Fibroblast of the conjunctiva (primary cell): ENCODE results near the gene CDK10.

Experiments
- DNase-seq: peaks from one replicate; pipeline ENCODE4 v3.0.0-alpha.2; 2010; ENCODE audit warnings: low read depth

CDK10 gene

DNA sequence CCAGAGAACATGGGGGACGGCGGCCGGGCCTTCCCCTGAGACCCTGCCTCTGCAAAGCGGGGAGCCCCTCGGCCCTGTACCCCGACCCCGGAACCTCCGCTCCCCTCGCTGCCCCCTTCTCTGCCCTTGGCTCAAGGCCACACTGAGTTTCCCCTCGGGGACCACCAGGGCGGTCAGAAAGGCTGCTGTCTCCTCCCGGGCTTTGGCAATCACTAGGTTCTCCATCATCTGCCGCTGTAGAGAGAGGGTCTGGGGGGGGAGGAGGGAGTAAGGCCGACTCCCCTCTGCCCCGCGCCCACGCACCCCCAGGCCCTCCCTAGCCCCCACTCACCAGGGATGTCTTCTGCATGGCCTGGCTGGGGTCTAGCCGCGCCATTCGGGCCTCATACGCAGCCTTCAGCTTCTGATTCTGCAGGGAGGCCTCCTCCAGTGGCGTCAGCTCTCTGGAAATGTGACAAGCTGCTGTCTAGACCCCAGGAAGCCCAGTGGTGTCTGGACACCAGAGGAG lies 25.8 kb downstream of the CDK10 start:
- no peak for DNase-seq

DNA sequence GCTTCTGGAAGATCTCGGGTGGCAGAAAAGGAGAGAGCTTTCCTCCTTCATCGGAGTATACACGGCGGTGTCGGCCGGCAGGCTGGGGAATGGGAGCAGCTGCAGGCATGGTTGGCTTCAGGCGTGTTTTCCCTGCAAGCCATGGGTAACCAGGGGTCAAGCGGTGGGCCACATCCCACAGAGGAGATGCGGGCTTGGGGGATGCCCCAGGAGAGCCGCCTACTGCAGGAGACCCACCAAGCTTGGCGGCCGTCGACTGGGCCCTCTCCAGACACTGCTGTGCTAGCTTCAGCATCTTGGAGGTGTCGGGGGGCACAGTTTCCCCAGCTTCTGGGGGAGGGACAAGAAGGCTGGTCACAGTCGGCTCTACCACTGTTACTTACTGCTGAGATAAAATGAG lies 30.0 kb downstream of the CDK10 start:
- no peak for DNase-seq

DNA sequence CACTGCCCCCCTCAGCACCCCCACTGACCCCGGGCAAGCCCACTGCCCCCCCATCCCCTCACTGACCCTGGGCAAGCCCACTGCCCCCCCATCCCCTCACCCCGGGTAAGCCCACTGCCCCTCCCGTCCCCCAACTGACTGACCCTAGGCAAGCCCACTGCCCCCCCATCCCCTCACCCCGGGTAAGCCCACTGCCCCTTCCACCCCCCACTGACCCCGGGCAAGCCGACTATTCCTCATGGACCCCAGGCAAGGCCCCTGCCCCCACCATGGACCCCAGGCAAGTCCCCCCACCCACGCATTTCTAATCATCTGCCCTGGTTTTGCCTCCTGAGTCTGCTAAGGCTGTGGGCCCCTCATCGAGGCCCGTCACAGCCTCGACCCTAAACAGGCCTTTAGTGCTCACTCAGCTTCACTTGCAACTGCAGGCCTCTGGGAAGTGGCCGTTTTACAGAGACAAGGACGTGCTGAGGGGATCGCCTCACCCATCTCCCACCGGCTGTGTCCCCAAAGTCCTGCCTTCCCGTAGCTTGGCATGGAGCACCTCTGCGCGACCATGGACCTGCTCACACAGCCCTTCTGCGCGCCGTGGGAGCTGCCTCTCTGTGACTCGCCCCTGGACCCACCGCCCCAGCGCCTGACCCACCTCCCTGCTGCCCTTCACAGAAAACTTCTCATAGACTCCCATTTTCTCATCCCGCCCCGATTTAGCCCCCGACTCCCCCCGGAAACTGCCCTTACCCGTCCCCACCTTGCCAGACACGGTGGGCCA lies 30.6 kb downstream of the CDK10 start:
- no peak for DNase-seq

DNA sequence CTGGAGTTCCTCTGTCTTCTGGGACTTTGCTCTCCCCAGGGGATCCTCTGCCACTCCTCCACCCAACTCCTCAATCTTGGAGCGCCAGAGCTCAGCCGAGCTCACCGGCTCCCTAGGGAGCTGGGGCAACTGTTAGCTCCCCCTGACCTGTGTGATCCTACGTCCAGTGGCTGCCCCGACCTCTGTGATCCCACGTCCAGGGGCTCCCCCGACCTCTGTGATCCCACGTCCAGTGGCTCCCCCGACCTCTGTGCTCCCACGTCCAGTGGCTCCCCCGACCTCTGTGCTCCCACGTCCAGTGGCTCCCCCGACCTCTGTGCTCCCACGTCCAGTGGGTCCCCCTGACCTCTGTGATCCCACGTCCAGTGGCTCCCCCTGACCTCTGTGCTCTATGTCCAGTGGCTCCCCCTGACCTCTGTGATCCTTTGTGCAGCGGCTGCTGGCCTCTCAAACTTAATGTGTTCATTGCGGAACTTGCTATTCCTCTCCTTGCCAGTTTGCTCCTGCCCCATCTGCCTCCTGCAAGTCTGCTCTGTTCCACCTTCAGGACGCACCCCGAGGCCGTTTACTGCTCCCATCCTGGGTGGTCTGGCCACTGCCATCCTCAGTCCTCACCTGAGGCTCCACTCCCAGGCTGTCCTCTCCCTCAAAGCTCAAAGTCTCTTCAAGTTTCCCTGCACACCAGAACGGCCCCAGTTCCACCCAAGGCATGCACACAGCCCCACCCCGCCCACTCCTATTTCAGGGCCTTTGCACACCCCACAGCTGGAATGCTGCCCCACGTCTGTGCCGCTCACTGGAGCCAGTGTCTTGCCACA lies 31.4 kb downstream of the CDK10 start:
- DNase-seq = no peak

DNA sequence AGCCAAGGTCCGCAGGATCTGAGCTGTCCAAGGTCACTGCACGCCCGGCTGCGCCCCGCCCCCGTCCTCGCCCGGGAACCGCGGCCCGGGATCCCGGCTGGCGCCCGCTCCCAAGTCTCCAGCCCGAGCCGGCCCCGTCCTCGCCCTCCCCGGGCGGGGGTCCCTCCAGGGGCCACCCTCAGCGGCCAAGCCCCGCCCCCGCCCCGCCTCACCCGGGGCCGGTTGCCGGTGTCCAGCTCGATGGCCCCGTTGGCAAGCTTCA lies 34.0 kb downstream of the CDK10 start:
- no peak for DNase-seq

DNA sequence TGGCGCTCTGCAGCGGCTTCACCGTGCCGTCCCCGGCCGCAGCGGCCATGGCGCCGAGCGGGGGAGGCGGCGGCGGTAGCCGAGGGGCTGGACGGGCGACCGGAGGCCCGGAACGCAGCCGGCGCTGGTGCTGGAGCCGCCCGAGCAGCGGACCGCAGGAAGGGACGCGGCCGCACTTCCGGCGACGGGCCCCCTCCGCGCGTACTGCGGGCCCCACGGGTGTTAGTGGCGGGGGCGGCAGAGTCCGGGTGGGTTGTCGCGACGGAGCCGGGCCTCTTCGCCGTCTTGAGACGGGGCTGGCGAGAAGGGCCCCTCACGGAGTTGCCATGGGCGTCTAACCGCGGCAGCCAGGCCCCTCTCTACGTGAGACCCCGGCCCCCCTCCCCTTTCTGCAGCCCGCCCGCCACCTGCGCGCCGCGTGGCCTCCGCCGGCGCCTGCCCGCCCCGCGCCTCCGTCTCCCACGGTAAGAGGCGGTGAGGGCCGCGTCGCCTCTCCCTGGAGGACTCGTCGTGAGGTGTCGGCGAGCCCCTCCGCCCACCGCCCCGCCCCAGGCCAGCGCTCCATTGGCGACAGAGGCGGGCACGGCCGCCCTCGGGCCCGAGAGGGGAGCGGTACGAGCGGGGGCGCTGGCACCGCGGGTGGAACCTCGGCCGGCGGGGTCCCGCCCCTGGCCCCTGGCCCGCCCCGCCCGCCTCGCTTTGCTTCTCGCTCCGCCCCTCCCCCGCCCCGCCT lies 34.5 kb downstream of the CDK10 start, which contains the start of the genes VPS9D1 and ZNF276:
VPS9D1 (minus strand) TSS at position 86 of the 733 bp plus-strand sequence; CDS start at position 49, 37 bp downstream.
ZNF276 (plus strand) TSS at position 725 of the 733 bp plus-strand sequence. CDS start 104 bp downstream, outside the sequence.
- DNase-seq = peak; percentile 44

DNA sequence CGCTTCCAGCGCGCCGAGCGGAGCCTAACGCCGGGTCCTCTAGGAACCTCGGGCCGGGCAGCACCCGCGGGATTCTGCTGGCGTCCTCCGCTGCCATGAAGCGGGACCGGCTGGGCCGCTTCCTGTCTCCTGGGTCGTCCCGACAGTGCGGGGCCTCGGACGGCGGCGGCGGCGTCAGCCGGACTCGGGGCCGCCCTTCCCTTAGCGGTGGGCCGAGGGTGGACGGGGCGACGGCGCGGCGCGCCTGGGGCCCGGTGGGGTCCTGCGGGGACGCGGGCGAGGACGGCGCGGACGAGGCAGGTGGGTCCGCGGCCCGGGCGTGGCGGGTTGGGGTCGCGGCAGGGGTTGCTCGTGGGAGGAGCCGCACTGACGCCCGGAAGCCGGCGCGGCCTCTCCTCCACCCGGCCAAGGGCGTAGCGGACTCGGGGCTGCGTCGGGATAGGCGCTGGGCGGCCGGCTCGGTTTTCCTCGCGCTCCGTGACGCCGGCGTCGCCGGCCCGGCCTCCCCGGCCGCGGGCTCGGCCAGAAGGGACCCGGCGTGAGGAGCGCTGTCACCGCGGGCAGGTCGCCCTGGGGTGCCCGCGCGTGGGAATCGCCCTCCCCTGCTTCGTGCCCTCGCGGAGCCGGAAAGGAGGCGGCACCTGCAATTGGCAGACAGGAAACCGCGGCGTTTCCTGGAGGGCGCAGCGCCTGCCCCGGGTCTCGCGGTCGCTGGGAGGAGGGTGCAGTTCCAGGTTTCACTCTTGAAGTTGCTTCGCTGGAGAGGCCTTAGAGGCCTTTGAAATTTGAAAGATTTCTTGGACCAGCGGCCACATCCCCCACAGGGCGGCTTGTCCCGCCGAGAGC lies 35.3 kb downstream of the CDK10 start:
- no peak for DNase-seq

DNA sequence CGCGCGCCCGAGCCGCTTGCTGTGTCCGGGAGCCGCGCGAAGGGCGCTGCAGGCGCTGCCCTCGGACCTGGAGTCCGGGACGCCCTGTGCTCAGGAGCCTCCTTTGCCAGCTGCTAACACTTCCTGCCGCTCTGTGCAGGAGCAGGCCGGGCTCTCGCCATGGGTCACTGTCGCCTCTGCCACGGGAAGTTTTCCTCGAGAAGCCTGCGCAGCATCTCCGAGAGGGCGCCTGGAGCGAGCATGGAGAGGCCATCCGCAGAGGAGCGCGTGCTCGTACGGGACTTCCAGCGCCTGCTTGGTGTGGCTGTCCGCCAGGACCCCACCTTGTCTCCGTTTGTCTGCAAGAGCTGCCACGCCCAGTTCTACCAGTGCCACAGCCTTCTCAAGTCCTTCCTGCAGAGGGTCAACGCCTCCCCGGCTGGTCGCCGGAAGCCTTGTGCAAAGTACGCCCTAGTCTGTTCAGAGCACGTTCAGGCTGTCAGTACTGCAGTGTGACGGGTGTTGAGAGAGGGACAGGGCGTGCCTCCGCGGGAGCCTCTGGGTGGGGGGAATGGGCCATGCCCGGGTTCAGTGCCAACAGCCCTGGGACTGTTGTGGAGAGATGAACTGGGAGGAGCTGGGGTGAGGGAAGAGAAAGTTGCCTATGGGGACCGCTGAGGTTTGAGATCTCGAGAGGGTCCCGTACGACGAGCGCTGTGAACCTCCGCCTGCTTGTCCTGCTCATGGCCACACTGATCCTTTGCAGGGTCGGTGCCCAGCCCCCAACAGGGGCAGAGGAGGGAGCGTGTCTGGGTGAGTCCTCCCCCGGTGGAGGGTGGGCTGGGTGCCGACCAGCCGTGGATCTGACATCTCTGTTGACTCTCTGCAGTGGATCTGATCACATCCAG lies 36.1 kb downstream of the CDK10 start:
- peak; percentile 26 for DNase-seq

DNA sequence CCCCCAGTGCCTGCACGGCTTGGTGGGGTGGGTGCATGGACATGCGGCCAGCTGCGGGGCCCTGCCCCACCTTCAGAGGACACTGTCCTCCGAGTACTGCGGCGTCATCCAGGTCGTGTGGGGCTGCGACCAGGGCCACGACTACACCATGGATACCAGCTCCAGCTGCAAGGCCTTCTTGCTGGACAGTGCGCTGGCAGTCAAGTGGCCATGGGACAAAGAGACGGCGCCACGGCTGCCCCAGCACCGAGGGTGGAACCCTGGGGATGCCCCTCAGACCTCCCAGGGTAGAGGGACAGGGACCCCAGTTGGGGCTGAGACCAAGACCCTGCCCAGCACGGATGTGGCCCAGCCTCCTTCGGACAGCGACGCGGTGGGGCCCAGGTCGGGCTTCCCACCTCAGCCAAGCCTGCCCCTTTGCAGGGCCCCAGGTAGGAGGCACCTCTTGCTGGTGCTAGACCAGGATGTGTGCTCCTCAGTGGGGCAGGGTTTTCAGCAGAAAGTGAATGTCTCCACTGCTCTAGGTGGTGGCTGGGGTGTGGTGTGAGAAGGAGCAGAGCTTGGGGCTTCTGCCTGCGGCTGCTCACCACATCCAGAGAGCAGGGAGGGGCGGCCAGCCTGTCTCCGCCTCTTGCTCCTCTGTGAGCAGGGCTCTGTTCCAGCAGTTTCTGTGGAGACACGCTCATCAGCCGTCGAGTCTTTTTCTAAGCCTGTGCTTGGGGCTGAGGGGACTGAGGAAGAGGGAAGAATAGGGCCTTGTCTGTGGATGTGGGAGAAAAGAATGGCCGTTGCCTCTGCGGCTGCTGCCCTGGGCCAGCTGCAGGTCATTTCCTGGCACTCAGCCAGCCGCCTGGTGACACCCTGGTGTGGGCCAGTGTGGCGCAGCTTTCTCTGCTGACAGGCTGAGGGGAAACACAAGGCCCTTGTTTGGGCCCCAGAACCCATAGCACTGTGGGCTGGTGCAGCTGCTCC lies 37.1 kb downstream of the CDK10 start:
- DNase-seq = no peak

DNA sequence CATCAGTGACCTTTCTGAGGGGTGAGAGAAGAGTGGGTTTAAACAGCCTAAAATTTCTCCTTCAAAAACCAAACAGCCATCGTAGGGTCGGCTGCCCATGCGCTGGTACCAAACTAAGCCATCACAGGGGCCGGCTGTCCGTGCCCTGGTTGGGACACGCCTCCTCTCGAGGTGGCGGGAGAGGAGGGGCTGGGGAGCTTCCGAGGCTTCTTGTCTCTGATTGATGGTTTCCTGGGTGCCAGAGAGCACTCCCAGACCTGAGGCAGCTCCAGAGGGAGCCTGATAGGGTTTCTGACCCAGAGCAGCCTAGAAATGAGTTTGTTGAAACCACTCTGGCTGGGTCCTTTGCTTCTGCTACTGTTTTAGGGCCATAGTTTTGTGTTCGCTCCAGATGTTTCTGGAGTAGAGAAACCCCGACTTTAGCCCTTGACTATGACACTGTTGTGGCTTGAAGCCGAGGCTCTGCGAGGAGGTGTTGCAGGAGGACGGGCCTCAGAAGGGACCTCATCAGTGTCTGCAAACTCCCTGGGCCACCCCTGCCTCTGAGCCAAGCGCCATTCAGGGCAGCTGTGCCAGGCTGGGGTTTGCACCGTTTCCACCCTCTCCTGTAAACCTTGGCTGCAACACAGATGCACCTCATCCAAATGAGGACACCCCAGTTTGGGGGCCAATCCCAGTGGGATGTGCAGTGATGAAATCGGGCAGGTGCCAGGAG lies 41.1 kb downstream of the CDK10 start:
- no peak for DNase-seq

DNA sequence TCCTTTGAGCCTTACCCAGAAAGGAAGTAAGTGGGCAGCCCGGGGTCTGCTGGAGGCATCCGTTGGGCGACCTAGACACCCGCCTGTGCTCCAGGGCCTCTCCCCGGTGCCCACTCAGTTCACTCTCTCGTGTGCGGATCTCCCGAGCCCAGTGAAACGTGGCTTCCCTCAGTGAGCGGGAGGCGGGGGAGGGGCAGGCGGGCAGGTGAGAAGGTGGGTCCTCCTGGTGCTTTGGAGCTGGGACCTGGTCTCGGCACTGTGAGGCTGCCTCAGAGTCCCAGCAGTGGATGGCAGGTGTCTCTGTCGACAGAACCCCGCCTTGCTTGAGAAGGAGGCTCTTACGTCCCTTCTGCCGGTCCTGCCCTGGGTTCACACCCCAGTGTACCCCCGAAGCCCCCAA lies 42.8 kb downstream of the CDK10 start:
- DNase-seq = no peak

DNA sequence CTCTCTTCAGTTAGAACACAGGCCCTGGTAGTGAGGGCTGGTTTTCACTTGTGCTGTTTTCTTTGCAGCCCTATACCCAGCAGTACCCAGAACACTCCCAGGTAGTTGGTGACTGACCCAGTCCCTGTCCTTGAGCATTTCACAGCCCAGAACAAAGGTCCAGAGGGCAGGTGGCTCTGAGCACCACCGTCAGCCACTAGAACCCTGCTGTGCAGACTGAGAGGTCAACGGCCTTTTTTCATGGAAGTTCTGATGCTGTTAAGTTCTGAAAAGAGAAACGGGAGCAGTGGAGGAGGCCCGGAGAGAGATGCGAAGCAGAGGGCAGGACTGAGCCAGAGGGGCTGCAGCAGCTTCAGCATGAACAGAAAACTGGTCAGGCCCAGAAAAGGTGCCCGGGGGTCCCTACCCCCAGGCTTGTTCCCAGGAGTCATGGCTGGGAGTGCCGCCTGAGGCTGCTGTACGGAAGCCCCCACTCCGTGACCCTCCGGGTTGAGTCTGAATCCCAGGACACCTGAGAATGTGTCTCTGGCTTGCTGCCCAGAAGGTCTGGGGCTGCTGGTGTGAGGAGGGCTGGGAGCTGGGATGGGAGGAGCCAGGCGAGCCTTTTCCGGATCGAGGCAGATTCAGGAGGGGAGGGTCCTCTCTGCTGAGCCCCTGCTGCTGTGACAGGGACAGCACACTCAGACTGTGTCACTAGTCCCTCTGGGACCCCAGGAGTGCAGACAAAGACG lies 43.5 kb downstream of the CDK10 start:
- no peak for DNase-seq

DNA sequence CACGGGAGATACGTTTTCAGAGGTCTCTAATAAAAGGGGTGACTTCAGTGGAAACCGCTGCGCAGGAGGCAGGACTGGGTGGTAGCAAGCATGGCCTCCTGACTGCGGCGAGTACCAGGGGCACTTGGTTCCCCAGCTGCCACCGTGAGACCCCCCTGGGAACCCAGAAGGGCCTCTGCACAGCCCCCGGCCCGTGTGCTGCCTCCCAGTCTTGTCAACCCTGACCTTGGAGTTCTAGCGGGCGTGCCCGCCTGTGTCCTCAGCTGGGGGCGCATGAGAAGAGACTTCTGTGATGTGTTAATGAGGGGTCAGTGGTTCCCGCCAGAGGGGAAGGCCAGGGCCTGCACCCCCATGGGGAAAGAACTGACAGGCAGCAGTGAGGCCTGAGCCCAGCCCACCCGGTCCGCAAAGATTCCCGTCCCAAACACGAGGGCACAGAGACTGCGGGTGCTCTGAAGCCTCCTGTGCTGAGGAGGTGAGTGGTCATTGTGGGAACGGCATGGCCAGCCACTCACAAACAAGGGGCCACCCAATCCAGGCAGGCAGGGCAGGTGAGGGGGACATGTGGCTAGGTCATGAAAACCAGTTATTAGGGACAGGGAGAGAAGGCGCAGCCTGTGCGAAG lies 44.2 kb downstream of the CDK10 start:
- DNase-seq = no peak

DNA sequence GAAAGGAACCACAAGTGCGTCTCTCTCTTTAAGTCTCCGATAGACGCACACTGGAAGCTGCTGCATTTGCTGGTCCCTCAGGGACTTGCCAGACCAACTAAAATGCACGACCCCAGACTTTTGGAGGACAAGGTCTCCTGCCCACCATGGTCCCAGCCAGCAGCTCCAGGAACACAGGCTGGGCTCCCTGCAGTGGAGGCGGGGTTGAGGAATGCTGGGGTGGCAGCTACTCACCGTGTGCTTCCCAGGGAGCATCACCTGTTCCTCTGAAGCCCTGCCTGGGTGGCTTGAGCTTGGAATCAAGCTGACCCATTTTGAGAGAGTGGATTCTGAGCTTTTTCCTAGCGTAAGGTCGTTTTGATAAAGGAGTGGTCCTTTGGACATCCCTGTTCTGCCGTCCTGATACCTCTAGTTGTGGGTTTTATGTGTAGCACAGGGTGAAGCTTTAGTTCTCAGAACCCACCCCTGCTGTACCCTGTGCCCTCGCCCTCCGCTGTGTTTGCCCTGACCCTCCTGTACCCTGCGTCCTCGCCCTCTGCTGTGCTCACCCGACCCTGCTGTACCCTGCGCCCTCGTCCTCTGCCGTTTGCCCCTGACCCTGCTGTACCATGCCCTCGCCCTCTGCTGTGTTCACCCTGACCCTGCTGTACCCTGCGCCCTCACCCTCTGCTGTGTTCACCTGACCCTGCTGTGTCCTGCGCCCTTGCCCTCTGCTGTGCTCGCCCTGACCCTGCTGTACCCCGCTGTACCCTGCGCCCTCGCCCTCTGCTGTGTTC lies 45.8 kb downstream of the CDK10 start:
- DNase-seq = no peak

DNA sequence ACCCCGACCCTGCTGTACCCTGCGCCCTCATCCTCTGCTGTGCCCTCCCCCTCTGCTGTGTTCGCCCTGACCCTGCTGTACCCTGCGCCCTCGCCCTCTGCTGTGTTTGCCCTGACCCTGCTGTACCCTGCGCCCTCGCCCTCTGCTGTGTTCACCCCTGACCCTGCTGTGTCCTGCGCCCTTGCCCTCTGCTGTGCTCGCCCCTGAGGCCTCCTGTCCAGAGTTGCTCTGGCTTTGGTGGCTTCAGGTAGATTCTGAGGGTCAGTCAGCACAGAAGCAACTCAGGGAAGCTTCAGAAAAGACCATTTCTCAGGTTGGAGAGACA lies 46.4 kb downstream of the CDK10 start:
- DNase-seq = no peak

DNA sequence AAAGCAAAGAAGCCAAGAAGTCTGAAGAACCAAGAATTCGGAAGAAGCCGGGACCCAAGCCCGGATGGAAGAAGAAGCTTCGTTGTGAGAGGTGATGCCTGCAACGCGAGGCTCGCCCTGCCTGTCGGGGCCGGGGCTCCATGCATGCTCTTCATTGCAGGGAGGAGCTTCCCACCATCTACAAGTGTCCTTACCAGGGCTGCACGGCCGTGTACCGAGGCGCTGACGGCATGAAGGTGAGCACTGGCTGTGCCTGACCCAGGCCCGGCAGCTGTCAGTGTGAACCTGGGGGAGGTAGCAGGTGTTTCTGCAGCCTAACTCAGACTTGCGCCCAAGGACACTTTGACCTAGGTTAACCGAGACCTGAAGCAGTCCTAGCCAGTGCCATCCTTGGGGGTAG lies 46.8 kb downstream of the CDK10 start:
- DNase-seq = no peak

DNA sequence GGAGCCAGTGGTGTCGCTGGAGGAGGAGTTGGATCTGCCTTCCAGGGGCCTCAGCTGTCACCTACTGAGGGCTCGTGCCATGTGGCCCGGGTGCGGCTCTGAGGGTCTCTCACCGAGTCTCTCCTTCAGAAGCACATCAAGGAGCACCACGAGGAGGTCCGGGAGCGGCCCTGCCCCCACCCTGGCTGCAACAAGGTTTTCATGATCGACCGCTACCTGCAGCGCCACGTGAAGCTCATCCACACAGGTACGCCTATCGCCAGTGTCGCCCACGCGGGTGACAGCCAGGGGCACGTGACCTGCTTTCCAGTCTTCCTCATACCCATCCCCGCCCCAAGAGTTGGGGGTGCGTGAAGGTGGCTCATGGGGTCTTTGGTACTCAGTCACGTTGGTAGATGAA lies 47.3 kb downstream of the CDK10 start:
- no peak for DNase-seq
